Measurements from ENCODE around the gene MIB2.
"Not testable (repeated sequence)": the region's sequence is repeated elsewhere in the genome, so short reads cannot be mapped to it uniquely, and the experiment has no call there.

The MIB2 gene

GRCh38 chr1:1615256-1616044 is at the start of gene MIB2:
Gene MIB2 (plus strand): TSS chr1:1615500. CDS start chr1:1623453, 7,953 bp downstream.
- DNase-seq (ENCODE audit: low read depth): peak; percentile 96

- no peak for DNase-seq (ENCODE audit: low read depth)
Measured at GRCh38 chr1:1567152-1567875, 48.0 kb upstream of the MIB2 start.

- DNase-seq (ENCODE audit: low read depth): no peak
Measured at GRCh38 chr1:1567891-1568291, 47.4 kb upstream of the MIB2 start.

- DNase-seq (ENCODE audit: low read depth): no peak
Measured at GRCh38 chr1:1569341-1569740, 46.0 kb upstream of the MIB2 start.

- peak; percentile 57 for DNase-seq (ENCODE audit: low read depth)
Measured at GRCh38 chr1:1573843-1574720, 41.2 kb upstream of the MIB2 start.

- peak; percentile 90 for DNase-seq (ENCODE audit: low read depth)
Measured at GRCh38 chr1:1574721-1575537, 40.4 kb upstream of the MIB2 start, which contains the start of gene SSU72. Gene SSU72 (minus strand): TSS chr1:1574863. CDS start chr1:1574557, 306 bp downstream.

- DNase-seq (ENCODE audit: low read depth): no peak
Measured at GRCh38 chr1:1577367-1578011, 37.8 kb upstream of the MIB2 start.

- DNase-seq (ENCODE audit: low read depth): no peak
Measured at GRCh38 chr1:1578371-1578940, 36.8 kb upstream of the MIB2 start.

- no peak for DNase-seq (ENCODE audit: low read depth)
Measured at GRCh38 chr1:1582585-1583346, 32.5 kb upstream of the MIB2 start.

- no peak for DNase-seq (ENCODE audit: low read depth)
Measured at GRCh38 chr1:1583347-1584010, 31.8 kb upstream of the MIB2 start.

- DNase-seq (ENCODE audit: low read depth): no peak
Measured at GRCh38 chr1:1591452-1591851, 23.8 kb upstream of the MIB2 start.

- no peak for DNase-seq (ENCODE audit: low read depth)
Measured at GRCh38 chr1:1593834-1594601, 21.3 kb upstream of the MIB2 start.

GRCh38 chr1:1594602-1595260 is 20.6 kb upstream of the MIB2 start:
- no peak for DNase-seq (ENCODE audit: low read depth)

- not testable (repeated sequence) for DNase-seq (ENCODE audit: low read depth)
Measured at GRCh38 chr1:1595341-1595740, 20.0 kb upstream of the MIB2 start.

- no peak for DNase-seq (ENCODE audit: low read depth)
Measured at GRCh38 chr1:1596493-1597274, 18.6 kb upstream of the MIB2 start.

GRCh38 chr1:1597275-1597930 is 17.9 kb upstream of the MIB2 start:
- no peak for DNase-seq (ENCODE audit: low read depth)
